ENCODE results near the gene SGMS1. TPM values are rescaled to one million over a fixed set of nuclear protein-coding genes. Genes with fewer than 3 reads are reported as not detected.

Gene SGMS1
- total and polyA plus RNA-seq, 3 donors from 2014 or later: 30.6 to 90.9 (median 63.2) TPM

DNA sequence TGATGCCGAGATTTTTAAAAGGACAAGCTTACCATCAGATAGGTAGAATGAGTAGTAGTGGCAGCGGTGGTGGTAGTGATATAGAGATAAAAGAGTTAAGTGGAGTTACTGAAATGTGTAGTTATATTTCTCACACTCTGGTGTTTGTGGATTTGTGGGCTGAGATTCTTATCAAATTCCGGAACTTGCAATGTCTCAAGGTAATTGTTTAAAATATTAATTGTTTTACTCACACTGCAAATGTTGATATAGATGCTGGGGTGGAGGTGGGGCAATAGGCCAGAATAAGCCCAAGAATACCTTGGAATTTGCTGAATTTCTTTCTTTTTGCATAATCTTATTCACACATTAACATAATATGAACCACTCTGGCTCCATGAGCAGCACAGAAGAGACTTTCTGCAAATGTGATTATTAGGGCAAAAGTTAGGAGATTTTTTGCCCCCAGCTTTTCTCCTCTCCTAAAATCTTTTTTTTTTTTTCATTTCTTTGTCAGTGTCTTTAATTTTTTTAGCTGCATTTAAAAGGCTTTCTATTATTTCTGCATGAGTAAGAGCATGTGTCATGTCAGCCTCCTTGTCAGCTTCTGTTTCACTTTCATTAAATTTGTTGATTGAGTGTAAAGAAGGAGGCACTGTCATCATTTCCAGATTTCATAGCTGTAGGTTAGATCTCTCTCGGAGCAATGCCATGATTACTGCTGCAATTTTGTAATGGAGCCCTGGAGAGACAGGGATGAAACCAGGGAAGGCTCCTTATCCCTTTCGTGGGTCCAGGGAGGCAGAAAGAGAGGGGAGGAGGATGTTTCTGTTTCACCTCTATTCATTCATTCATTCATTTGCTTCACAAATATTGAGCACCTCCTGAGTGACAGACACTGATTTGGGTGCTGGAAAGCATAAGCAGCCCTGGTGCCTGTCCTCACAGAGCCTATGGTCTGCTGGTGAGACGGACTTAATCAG, 13.1 kb upstream of the SGMS1 start:
- Histone ChIP-seq H3K4me1 (no peaks in the 10 kb centered on the region), H3K27me3 (no peaks in the 10 kb centered on the region), H3K9me3 (no peaks in the 10 kb centered on the region), H3K36me3 (ENCODE audit: low read depth, missing control alignments) (no peaks in the 10 kb centered on the region), H3K27ac (no peak overlapping the region), H3K4me3 (no peak overlapping the region)
- WGBS, 2 donors: 81 to 83% methylated on average over 6 of the region's 6 CpGs
- no peak for DNase-seq
- intact Hi-C loops (cut with DNase I; ENCODE audit: low total_unique reads): no loop called here
- TF ChIP-seq, protein P1, sequence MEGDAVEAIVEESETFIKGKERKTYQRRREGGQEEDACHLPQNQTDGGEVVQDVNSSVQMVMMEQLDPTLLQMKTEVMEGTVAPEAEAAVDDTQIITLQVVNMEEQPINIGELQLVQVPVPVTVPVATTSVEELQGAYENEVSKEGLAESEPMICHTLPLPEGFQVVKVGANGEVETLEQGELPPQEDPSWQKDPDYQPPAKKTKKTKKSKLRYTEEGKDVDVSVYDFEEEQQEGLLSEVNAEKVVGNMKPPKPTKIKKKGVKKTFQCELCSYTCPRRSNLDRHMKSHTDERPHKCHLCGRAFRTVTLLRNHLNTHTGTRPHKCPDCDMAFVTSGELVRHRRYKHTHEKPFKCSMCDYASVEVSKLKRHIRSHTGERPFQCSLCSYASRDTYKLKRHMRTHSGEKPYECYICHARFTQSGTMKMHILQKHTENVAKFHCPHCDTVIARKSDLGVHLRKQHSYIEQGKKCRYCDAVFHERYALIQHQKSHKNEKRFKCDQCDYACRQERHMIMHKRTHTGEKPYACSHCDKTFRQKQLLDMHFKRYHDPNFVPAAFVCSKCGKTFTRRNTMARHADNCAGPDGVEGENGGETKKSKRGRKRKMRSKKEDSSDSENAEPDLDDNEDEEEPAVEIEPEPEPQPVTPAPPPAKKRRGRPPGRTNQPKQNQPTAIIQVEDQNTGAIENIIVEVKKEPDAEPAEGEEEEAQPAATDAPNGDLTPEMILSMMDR (IDR thresholded peaks at IDR 0.05): no peak
- TF ChIP-seq POLR2A (IDR thresholded peaks at IDR 0.05): no peak

GRCh38 chr10:50635286-50635685, 11.5 kb upstream of the SGMS1 start:
- TF ChIP-seq, protein P1 (IDR thresholded peaks at IDR 0.05): no peak
- TF ChIP-seq POLR2A (IDR thresholded peaks at IDR 0.05): no peak
- no peaks in the 10 kb centered on the region for H3K9me3 ChIP-seq
- no peak overlapping the region for H3K27ac ChIP-seq
- no peak overlapping the region for H3K4me3 ChIP-seq
- WGBS, 2 donors: 56 to 83% methylated on average over 1 of the region's 1 CpG
- DNase-seq: no peak
- H3K27me3 ChIP-seq: no peaks in the 10 kb centered on the region
- intact Hi-C loops (cut with DNase I; ENCODE audit: low total_unique reads): no loop called here
- no peaks in the 10 kb centered on the region for H3K4me1 ChIP-seq
- H3K36me3 ChIP-seq (ENCODE audit: low read depth, missing control alignments): no peaks in the 10 kb centered on the region

GRCh38 chr10:50634479-50634878, 10.7 kb upstream of the SGMS1 start:
- intact Hi-C loops (cut with DNase I; ENCODE audit: low total_unique reads): no loop called here
- TF ChIP-seq POLR2A (IDR thresholded peaks at IDR 0.05): no peak
- TF ChIP-seq, protein P1 (IDR thresholded peaks at IDR 0.05): no peak

GRCh38 chr10:50631052-50631451, 7.3 kb upstream of the SGMS1 start:
- intact Hi-C loops (cut with DNase I; ENCODE audit: low total_unique reads): no loop called here
- Histone ChIP-seq H3K27ac (no peak overlapping the region), H3K9me3 (no peaks in the 10 kb centered on the region), H3K4me1 (no peaks in the 10 kb centered on the region), H3K36me3 (ENCODE audit: low read depth, missing control alignments) (no peaks in the 10 kb centered on the region), H3K4me3 (no peak overlapping the region), H3K27me3 (no peaks in the 10 kb centered on the region)
- DNase-seq: no peak
- 91 to 92% methylated on average over 29 to 30 of the region's 30 CpGs for WGBS, 2 donors
- TF ChIP-seq, protein P1 (IDR thresholded peaks at IDR 0.05): no peak
- no peak for TF ChIP-seq POLR2A (IDR thresholded peaks at IDR 0.05)

More at GRCh38 chr10:50634479-50634878, 10.7 kb upstream of the SGMS1 start:
- Histone ChIP-seq H3K4me1 (no peaks in the 10 kb centered on the region), H3K9me3 (no peaks in the 10 kb centered on the region), H3K27ac (no peak overlapping the region), H3K27me3 (no peaks in the 10 kb centered on the region), H3K36me3 (ENCODE audit: low read depth, missing control alignments) (no peaks in the 10 kb centered on the region), H3K4me3 (no peak overlapping the region)
- DNase-seq: no peak
- WGBS, 2 donors: 90 to 100% methylated on average over 1 of the region's 1 CpG

All from testis (tissue), 3 donors.